RWPE1 (cell line): ENCODE results near the gene RUFY4.
"Not testable (repeated sequence)": the region's sequence is repeated elsewhere in the genome, so short reads cannot be mapped to it uniquely, and the experiment has no call there.

Experiments
- CTCF ChIA-PET: fragments of 350-600 bp; sonication (Branson Sonifier 250); formaldehyde crosslinking; extraction: SDS; loops from one replicate; lab custom pipeline; 2021; lab: Yijun Ruan, JAX
- POLR2A ChIA-PET: fragments of 400-600 bp; formaldehyde crosslinking; extraction: SDS; loops from one replicate; lab custom pipeline; 2020; ENCODE audit warnings: antibody characterized with exemption; ENCODE audit not compliant: low non-redundant PET; lab: Yijun Ruan, JAX
- DNase-seq: peaks from one replicate; pipeline ENCODE4 v3.0.0; 2012; ENCODE audit warnings: low spot score
- H3K27ac ChIP-seq: fragments of 450-650 bp; 2 replicates; pipeline ENCODE4 v1.5.1; 2017
- TF ChIP-seq, protein P1 (sequence below): fragments of 450-650 bp; conservative IDR thresholded peaks from 2 replicates; pipeline ENCODE4 v1.5.1; 2017; ENCODE audit warnings: low read depth, mild to moderate bottlenecking

The RUFY4 gene

DNA sequence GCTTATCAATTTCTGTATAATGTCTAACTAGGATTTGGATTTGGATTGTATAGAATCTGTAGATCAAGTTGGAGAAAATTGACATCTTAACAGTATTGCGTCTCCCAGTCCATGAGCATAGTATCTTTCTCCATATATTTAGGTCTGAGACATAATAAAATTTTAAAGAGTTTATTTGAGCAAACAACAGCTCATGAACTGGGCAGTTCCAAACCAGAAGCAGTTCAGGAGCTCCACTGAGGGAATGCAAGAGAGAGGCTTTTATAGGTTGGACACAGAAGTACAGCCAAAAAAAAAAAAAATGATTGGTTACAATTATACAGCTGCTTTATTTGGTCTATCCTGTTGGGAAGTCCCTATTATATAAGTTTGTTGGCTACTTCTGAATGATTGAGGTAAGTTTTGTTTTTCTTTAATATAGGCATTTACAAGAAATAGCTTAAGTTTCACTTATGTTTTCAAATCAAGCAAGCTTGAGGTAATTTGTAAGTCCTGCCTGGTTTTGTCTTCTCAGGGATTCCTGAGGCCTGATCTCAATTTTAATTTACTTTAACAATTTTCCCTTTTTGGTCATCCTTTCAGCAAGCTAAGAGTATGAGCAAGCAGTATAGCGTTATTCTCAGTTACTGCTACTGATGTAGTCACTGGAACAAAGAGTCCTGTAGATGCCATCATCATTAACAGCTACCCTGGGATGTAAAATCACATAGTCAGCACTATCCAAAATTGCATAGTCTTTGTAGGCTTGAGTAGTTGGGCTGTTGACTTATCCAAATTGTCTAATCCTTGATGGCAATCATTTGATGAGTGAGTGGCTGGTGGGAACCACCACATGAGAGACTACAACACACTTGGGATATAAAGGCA lies 27.5 kb upstream of the RUFY4 start:
- POLR2A ChIA-PET = no interaction called here
- CTCF ChIA-PET = interaction anchor here (0.5 to 1.5 kb wide), 7 partner anchors 27 to 688 kb away, joined by 3 to 9 read pairs (median 3); partner anchors contain the start of gene RUFY4
- TF ChIP-seq, protein P1, sequence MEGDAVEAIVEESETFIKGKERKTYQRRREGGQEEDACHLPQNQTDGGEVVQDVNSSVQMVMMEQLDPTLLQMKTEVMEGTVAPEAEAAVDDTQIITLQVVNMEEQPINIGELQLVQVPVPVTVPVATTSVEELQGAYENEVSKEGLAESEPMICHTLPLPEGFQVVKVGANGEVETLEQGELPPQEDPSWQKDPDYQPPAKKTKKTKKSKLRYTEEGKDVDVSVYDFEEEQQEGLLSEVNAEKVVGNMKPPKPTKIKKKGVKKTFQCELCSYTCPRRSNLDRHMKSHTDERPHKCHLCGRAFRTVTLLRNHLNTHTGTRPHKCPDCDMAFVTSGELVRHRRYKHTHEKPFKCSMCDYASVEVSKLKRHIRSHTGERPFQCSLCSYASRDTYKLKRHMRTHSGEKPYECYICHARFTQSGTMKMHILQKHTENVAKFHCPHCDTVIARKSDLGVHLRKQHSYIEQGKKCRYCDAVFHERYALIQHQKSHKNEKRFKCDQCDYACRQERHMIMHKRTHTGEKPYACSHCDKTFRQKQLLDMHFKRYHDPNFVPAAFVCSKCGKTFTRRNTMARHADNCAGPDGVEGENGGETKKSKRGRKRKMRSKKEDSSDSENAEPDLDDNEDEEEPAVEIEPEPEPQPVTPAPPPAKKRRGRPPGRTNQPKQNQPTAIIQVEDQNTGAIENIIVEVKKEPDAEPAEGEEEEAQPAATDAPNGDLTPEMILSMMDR = no peak
- DNase-seq = no peak
- H3K27ac ChIP-seq = no peak overlapping the region

DNA sequence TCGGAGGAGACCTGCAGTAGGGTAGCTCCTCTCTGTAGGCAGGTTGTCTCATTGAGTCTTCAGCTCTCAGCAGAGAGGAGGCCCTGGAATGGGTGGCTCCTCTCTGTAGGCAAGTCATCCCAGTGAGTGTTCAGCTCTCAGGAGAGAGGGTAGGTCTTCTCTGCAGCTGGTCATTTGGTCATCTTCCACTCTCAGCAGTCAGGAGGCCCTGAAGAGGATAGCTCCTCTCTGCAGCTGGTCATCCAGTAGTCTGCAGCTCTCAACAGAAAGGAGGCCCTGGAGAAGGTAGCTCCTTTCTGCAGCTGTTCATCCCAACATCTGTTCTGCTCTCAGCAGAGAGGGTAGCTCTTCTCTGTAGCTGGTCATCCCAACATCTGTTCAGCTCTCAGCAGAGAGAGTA lies 26.0 kb upstream of the RUFY4 start:
- POLR2A ChIA-PET = interaction anchor here (0.6 kb wide), 1 partner anchor 88 kb away, joined by 3 read pairs; no protein-coding TSS in a partner anchor
- CTCF ChIA-PET = interaction anchor here (1.5 kb wide), 1 partner anchor 257 kb away, joined by 6 read pairs; no protein-coding TSS in a partner anchor
- no peak overlapping the region for H3K27ac ChIP-seq
- DNase-seq = no peak
- TF ChIP-seq, protein P1 = no peak

DNA sequence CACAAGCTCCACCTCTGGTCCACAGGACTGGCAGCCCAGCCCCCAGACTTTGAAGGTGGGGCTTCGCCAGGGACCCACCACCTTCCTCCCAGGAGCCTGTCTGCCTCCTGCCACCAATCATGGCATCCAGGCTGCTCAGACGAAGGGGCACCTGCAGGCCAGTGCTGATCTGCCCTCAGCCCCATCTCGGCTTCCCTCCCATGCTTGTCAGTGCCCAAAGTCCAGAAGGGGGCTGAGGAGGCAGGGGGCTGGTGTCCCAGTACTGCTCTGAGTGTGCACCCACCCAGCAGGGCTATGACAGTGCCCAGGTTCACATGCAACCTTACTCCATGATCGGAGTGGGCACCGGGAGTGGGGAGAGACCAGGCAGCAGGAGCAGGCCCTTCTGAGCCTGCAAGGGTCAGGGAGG lies 25.3 kb upstream of the RUFY4 start:
- POLR2A ChIA-PET = no interaction called here
- CTCF ChIA-PET = interaction anchor here (1.3 to 1.5 kb wide), 2 partner anchors 9 to 258 kb away, joined by 3 to 6 read pairs; no protein-coding TSS in a partner anchor
- TF ChIP-seq, protein P1 = no peak
- H3K27ac ChIP-seq = no peak overlapping the region
- no peak for DNase-seq

DNA sequence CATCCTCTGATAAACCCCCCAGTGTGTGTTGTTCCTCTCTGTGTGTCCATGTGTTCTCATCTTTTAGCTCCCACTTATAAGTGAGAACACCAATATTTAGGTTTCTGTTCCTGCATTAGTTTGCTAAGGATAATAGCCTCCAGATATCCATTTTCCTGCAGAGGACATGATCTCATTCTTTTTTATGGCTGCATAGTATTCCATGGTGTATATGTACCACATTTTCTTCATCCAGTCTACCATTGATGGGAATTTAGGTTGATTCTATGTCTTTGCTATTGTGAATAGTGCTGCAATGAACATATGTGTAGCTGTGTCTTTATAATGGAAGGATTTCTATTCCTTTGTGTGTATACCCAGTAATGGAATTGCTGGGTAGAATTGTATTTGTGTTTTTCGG lies 24.5 kb upstream of the RUFY4 start:
- CTCF ChIA-PET = interaction anchor here (1.3 kb wide), 1 partner anchor 9 kb away, joined by 3 read pairs; no protein-coding TSS in a partner anchor
- H3K27ac ChIP-seq, POLR2A ChIA-PET, DNase-seq: not testable (repeated sequence)

DNA sequence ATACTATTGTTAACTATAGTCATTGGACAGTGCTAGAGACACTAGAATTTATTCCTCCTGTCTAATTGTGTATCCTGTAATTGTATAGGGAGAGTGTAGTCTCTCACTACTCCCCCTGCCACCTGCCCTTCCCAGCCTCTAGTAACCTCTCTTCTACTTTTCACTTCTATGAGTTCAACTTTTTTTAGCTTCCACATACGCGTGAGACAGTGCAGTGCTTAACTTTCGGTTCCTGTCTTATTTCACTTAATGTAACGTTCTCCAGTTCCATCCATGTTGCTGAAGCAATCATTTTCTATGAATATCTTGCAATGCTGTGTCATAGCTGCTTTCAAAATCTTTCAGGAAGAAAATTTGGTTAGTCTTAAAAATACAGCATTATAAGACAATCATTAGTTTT lies 22.8 kb upstream of the RUFY4 start:
- no peak for DNase-seq
- TF ChIP-seq, protein P1 = no peak
- POLR2A ChIA-PET = no interaction called here
- CTCF ChIA-PET = no interaction called here
- no peak overlapping the region for H3K27ac ChIP-seq

DNA sequence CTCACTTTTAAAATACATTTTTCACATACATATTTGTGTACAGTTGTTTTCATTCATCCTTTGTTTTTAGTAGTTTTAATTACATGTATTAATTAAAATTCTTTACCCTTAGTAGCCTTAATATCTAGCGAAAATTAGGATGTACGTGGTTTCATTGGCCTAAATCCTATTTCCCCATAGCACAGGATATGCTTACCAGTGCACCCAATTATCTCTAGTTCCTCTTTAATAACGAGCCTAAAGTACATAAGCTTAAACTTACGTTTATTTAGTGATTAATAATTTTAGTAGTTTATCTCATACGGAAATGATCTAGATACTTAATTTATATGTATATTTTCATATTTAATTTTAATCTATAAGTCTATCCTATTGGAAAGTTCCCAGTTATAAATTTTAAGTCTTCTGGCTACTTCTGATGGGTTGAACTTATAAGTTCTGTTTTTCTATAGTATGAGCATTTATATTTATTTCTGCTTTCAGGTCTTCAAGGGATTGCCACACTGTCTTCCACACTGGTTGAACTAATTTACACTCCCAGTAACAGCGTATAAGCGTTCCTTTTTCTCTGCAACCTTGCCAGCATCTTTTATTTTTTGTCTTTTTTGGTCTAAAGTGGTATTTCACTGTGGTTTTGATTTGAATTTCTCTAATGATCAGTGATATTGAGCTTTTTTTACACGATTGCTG lies 21.4 kb upstream of the RUFY4 start:
- ChIA-PET CTCF (no interaction called here), POLR2A (interaction anchor here (0.6 kb wide), 1 partner anchor 21 kb away, joined by 5 read pairs; no protein-coding TSS in a partner anchor)
- H3K27ac ChIP-seq = no peak overlapping the region
- TF ChIP-seq, protein P1 = no peak
- DNase-seq = no peak
